Lower leg skin (tissue), 3 donors: Measurements from ENCODE around the gene MUC20.

Source experiments
- POLR2A ChIP-seq, 2 donors: fragments of 450-650 bp; IDR thresholded peaks; one replicate each; pipeline ENCODE4 v1.6.1; 2016 to 2017; ENCODE audit warnings: antibody characterized with exemption in 2 of 2, mild to moderate bottlenecking in 1 of 2, moderate library complexity in 1 of 2
- TF ChIP-seq, protein P1 (sequence below), 3 donors: fragments of 450-650 bp; IDR thresholded peaks; one replicate each; pipeline ENCODE4 v1.5.1; 2016; ENCODE audit warnings: antibody characterized with exemption in 3 of 3, mild to moderate bottlenecking in 3 of 3, moderate library complexity in 2 of 3

DNA sequence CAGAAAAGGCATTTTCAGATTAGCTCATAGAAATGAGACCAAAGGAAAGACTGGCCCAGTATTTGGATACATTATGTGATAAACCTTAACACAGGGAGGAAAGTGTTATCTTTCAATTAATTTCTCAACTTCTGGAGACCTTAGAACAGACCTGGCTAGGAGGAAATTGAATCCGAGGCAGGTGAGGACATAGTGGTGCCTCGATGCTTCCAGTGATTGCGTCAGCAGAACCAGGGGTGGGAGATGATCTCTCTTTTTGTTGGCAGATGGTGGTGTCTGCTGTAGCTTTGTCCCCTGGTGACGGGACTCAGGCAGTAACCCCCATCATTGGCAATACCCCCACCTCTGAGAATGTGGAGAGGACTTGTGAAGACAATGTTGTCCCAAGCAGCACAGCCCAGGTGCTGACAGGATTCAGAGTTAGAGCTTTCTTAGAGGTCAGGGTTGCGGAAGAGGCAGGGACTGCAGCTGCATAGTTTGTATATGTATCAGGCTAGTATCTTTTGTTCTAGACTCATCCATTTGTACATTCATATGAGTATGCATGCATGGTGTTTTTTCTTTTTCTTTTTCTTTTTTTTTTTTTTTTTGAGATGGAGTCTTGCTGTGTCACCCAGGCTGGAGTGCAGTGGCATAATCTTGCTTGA, 27.9 kb upstream of the MUC20 start:
- TF ChIP-seq, protein P1, sequence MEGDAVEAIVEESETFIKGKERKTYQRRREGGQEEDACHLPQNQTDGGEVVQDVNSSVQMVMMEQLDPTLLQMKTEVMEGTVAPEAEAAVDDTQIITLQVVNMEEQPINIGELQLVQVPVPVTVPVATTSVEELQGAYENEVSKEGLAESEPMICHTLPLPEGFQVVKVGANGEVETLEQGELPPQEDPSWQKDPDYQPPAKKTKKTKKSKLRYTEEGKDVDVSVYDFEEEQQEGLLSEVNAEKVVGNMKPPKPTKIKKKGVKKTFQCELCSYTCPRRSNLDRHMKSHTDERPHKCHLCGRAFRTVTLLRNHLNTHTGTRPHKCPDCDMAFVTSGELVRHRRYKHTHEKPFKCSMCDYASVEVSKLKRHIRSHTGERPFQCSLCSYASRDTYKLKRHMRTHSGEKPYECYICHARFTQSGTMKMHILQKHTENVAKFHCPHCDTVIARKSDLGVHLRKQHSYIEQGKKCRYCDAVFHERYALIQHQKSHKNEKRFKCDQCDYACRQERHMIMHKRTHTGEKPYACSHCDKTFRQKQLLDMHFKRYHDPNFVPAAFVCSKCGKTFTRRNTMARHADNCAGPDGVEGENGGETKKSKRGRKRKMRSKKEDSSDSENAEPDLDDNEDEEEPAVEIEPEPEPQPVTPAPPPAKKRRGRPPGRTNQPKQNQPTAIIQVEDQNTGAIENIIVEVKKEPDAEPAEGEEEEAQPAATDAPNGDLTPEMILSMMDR (IDR thresholded peaks at IDR 0.05): no peak
- no peak for TF ChIP-seq POLR2A (IDR thresholded peaks at IDR 0.05)
